IPS-NIHi7 (cell line): ENCODE measurements around the gene CBX4.

Experiments used
- DNase-seq: peaks from one replicate; pipeline ENCODE4 v3.0.0; 2012; ENCODE audit warnings: mixed read lengths; ENCODE audit errors: extremely low spot score

The CBX4 gene

GRCh38 chr17:79812353-79813258 is 26.6 kb downstream of the CBX4 start:
- DNase-seq = no peak

DNA sequence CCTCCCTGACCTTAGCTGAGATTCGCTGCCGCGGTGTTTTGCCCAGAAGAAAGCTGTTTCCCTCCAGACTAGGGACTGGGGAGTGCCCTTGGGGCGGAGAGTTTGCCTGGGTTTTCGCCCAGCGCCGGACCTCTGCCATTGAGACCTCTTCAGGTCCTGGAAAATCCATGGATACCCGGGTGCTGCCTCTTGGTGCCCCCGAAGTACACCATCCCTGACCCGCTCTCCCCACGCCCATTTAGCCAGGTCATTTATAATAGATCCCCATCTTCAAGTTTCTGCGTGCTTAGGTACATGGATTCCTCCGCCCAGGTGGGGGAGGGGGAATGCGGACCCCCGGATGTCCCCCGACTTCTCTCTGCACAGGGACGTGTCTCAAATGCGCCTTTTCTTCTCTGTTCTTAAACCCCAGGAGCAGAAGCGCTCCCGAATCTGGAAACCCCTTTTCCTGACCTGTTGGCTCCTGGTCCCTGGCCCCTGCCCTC is 27.3 kb downstream of the CBX4 start:
- no peak for DNase-seq

GRCh38 chr17:79811011-79811867 is 28.0 kb downstream of the CBX4 start:
- DNase-seq = no peak

GRCh38 chr17:79810130-79811010 is 28.9 kb downstream of the CBX4 start:
- DNase-seq = peak; percentile 84

DNA sequence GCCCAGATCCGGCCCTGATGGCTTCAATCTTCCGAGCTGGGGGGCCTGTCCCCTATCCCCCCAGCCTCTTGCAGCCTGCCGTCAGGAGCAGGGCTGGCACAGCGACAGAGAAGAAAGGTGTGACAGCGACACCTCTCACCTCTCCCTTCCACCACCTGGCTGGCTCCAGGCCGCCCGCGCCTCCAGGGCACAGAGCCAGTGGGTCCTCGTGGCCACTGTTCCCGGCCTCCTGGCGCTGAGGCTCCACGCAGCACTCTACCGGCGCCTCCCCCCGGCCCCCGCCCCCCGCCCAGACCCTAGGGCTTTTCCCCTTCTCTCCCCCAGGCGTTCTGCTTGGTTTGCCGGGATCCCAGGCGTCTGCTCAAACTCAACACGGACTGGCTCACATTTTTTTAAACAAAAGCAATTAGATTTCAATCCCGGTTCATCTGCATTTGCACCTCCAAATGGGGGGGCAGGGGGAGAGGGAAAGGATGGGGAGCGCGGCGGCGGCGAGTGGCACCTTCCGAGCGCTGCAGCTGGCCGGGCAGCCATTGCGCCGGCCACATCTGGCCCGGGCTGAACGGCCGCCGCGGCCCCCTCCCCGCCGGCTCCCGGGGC is 29.6 kb downstream of the CBX4 start:
- no peak for DNase-seq

DNA sequence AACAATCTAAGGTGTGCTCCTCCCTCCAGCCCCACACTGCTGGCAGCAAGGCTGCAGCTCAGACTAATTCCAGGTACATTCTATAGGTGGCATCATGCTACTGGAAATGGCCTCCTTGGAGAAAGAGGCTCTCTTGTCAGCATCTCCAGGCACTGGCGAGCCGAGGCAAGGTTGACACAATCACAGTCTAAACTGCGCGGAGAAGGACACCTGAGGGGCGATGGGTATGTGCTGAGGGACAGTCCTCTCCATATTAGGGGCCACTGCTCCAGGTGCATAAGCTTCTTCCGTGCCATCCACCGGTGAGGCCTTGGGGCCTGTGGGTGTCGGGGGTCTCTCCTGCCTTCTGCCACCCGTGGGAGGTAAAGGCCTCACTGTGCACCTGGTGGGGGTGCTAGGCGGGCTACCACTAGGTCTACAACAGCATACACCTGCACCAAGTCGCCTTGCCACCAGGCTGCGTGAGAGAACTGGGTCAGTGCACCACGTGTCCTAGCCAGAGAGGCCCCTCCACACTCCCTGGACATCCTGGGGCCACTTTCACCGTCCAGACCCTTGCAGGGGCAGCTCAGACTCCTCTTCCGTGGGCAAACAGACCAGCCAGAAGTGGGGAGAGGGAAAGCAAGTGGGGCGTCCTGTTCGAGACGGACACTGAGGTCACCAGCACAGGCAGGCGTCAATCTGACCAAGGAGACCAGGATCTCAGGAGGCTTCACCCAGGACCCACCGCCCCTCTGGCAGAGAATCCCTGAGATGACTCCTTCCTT is 30.3 kb downstream of the CBX4 start:
- peak; percentile 61 for DNase-seq

DNA sequence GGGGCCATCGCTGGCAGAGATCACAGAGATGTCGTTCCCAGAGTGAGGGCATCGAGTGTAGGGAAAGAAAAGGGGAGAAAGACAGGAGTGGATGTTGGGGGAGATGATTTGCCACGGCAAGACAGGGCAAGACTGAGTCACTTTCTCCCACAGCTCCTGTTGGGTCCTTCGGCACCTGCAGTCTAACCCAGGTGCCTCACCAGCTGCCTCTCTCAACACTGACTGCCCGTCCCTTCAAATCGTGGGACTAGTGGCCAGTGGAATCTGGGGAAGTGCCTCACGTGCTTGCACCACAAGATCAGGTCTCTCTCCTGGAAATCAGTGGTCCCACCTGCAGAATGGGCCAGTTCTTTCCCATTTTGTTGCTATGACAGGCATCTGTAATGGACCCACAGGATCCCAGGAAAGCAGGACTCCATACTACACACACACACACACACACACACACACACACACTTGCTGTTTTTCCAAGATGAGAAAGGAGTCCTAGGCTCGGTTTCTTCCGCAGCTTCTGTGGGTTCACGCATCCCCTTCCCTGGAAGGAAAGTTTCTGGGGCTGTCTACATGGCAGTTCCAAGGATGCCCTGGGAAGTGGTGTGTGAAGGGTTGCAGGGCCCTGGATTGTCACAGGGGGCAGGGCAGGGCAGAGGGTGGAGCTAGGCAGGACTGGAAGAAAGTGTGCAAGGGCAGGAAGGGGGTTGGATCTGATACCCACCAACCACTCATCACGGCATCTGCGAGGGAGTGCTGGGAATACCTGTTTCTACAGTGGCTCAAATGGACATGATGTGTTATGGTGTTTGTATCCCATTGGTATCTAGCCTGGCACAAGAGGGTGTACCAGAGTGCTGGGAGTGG is 32.1 kb downstream of the CBX4 start:
- no peak for DNase-seq

GRCh38 chr17:79806446-79806760 is 32.8 kb downstream of the CBX4 start:
- no peak for DNase-seq

- DNase-seq = no peak
Observed at GRCh38 chr17:79804856-79805696, 34.2 kb downstream of the CBX4 start.

- DNase-seq = no peak
Observed at GRCh38 chr17:79803997-79804855, 35.0 kb downstream of the CBX4 start.

DNA sequence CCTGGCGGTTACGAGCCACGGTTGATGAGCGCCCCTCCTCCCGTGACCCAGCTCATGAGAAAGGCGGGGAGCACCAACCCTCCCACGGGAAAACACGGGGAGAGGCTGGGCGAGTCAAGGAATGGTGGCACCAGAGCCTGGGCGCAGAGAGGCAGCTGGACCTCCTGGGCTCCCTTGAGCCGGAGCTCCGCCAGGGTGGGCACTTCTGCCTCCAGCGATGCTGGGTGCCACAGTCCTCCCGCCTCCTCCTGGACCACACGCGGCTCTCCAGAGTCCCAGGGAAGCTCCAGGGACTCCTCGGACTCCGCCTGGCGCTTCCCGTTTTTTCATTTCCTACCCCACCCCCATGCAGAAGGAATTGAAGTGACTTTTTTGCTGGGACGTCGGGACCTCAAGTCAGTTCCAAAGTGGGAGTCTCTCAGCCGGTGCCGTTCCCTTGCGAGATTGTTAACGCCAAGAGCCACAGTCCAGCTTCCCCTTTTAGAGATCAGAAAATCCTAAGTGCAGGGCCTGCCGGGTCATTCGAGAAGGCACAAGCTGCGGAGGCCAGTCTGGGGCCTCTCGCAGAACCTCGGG is 35.7 kb downstream of the CBX4 start:
- DNase-seq = no peak

GRCh38 chr17:79802736-79803420 is 36.4 kb downstream of the CBX4 start:
- DNase-seq = no peak

DNA sequence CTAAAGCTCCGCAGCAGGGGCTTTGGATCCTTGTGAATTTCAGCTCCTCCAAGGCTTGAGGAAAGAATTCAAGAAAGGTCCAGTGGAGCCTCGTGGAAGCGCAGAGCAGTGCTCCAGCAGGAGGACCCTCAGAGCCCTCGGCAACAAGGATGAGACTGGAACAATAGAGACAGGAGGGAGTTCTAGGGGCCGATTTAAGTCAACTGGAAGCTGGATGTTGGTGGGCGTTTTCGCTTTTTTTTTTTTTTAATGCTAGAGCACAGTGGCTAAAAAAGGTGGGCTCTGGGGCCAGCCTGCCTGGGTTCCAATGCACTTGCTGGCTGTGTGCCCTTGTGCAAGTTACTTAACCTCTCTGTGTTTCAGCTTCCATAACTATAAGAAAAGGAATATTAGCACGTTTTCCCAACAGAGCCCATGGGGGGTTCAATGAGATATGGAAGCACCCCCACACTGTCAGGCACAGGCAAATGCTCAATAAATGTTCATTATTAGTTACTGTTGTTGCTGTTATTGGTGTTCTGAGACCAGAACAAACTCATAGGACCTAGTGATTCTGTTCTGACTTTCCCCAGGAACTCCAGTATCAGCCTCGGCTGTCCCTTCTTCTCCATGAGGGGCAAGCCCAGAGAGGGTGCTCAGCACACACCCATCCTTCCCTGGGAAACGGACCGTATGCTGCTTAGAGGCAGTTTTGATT is 37.1 kb downstream of the CBX4 start:
- DNase-seq = no peak

DNA sequence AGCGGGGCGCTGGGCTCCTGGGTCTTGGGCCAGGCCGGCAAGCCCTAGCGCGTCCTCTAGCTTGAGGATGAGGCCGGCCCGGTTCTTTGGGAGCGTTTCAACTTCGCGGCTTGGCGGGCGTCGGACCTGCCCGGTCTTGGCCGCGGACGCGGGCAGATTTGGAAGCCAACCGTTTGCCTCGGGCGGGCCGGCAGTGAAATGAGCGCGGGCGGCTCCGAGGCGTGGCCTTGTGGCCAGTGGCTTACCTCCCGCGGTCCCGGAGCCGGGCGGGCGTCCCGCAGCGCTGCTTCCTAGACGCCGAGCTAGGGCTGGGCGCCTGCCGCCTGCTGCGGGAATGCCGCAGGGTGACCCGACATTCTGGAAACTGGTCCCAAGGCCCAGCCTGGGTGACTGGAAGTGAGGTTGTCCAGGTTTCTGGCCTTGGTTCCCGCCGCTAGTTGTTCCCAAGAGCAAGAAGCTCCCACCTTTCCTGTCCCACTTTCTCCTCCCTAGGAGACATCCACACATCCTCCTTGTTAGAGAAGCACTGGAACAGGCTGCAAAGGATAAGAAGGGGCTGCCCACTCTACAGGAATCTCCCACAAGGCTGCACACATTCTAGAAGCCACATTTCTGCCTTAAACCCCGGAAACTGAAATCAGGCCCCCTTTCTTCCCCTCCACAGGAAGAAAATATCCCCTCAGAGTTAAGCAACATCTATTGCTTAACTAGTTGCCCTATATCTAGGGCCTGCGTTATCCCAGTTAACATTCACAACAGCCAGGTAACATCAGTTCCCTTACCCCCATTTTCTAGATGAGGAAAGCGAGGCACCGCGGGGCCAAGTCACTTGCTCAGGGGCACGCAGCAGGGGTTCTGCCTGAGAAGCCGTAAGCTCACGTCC is 37.8 kb downstream of the CBX4 start:
- no peak for DNase-seq
